ENCODE data around the gene SMIM12. TPM values are rescaled to one million over a fixed set of nuclear protein-coding genes. Genes with fewer than 3 reads are reported as not detected.

SMIM12 gene
- total RNA-seq, 1 donor from 2014 or later, result 63.6 TPM

GRCh38 chr1:34874296-34874952 is 14.9 kb upstream of the SMIM12 start:
- no peak for DNase-seq (ENCODE audit: low read depth, low spot score)

GRCh38 chr1:34872133-34872503 is 12.6 kb upstream of the SMIM12 start:
- no peak for DNase-seq (ENCODE audit: low read depth, low spot score)

- DNase-seq (ENCODE audit: low read depth, low spot score), result no peak
Measured at GRCh38 chr1:34871443-34872132, 12.0 kb upstream of the SMIM12 start.

GRCh38 chr1:34870395-34870794 is 10.8 kb upstream of the SMIM12 start:
- no peak for DNase-seq (ENCODE audit: low read depth, low spot score)

GRCh38 chr1:34869760-34870159 is 10.2 kb upstream of the SMIM12 start:
- no peak for DNase-seq (ENCODE audit: low read depth, low spot score)

GRCh38 chr1:34868230-34869049 is 8.9 kb upstream of the SMIM12 start:
- no peak for DNase-seq (ENCODE audit: low read depth, low spot score)

- no peak for DNase-seq (ENCODE audit: low read depth, low spot score)
Measured at GRCh38 chr1:34867415-34867814, 7.9 kb upstream of the SMIM12 start.

GRCh38 chr1:34866762-34867109 is 7.2 kb upstream of the SMIM12 start:
- no peak for DNase-seq (ENCODE audit: low read depth, low spot score)

- DNase-seq (ENCODE audit: low read depth, low spot score), result no peak
Measured at GRCh38 chr1:34865981-34866761, 6.6 kb upstream of the SMIM12 start.

GRCh38 chr1:34865573-34865972 is 6.0 kb upstream of the SMIM12 start:
- no peak for DNase-seq (ENCODE audit: low read depth, low spot score)

GRCh38 chr1:34864759-34865158 is 5.2 kb upstream of the SMIM12 start:
- DNase-seq (ENCODE audit: low read depth, low spot score), result no peak

GRCh38 chr1:34863501-34863900 is 4.0 kb upstream of the SMIM12 start:
- DNase-seq (ENCODE audit: low read depth, low spot score), result no peak

- DNase-seq (ENCODE audit: low read depth, low spot score), result no peak
Measured at GRCh38 chr1:34858901-34859445, 576 bp downstream of the SMIM12 start.

- no peak for DNase-seq (ENCODE audit: low read depth, low spot score)
Measured at GRCh38 chr1:34856697-34857096, 2.9 kb downstream of the SMIM12 start.

GRCh38 chr1:34852677-34853217 is 6.8 kb downstream of the SMIM12 start:
- peak; percentile 92 for DNase-seq (ENCODE audit: low read depth, low spot score)

- DNase-seq (ENCODE audit: low read depth, low spot score), result peak; percentile 54
Measured at GRCh38 chr1:34851431-34852105, 8.0 kb downstream of the SMIM12 start.

- DNase-seq (ENCODE audit: low read depth, low spot score), result no peak
Measured at GRCh38 chr1:34850382-34850781, 9.2 kb downstream of the SMIM12 start.

GRCh38 chr1:34847094-34847493 is 12.5 kb downstream of the SMIM12 start:
- no peak for DNase-seq (ENCODE audit: low read depth, low spot score)

- no peak for DNase-seq (ENCODE audit: low read depth, low spot score)
Measured at GRCh38 chr1:34846265-34846664, 13.3 kb downstream of the SMIM12 start.

GRCh38 chr1:34845131-34845901 is 14.2 kb downstream of the SMIM12 start:
- DNase-seq (ENCODE audit: low read depth, low spot score), result no peak
